K562 (cell line): ENCODE data around the gene CLIP1. TPM values are rescaled to one million over a fixed set of nuclear protein-coding genes. Genes with fewer than 3 reads are reported as not detected.

ENCODE experiments used
- BCLAF1 ChIP-seq, 2 experiments: fragments of 450-650 bp in 1 of 2; IDR thresholded peaks; 2 replicates each; pipeline ENCODE4 v1.6.1; 2011 to 2017; ENCODE audit warnings: low read depth in 2 of 2, antibody characterized with exemption in 1 of 2, borderline replicate concordance in 1 of 2, low read length in 1 of 2, mild to moderate bottlenecking in 1 of 2, mixed read lengths in 1 of 2; ENCODE audit not compliant: control insufficient read depth in 1 of 2
- HMBOX1 ChIP-seq: sonication (generic); IDR thresholded peaks from 2 replicates; pipeline ENCODE4 v1.6.1; 2016
- LCOR ChIP-seq: sonication (generic); formaldehyde crosslinking; IDR thresholded peaks from 2 replicates; pipeline ENCODE4 v1.8.0; 2022; ENCODE audit warnings: mild to moderate bottlenecking, missing genetic modification reagents
- NCOA2 ChIP-seq, 2 experiments: fragments of 450-650 bp; IDR thresholded peaks; 2 replicates each; pipeline ENCODE4 v1.6.1; 2018; ENCODE audit warnings: mild to moderate bottlenecking in 2 of 2, moderate library complexity in 1 of 2; ENCODE audit not compliant: partially characterized antibody in 2 of 2
- NCOA4 ChIP-seq: fragments of 450-650 bp; IDR thresholded peaks from 2 replicates; pipeline ENCODE4 v1.6.1; 2018; ENCODE audit warnings: mild to moderate bottlenecking; ENCODE audit not compliant: partially characterized antibody
- NFYB ChIP-seq: IDR thresholded peaks from 2 replicates; pipeline ENCODE4 v1.6.1; 2011; ENCODE audit warnings: mild to moderate bottlenecking, moderate library complexity; ENCODE audit not compliant: insufficient read length; ENCODE audit errors: extremely low read depth
- PCBP1 ChIP-seq: fragments of 200-400 bp; formaldehyde crosslinking; IDR thresholded peaks from 2 replicates; pipeline ENCODE4 v1.6.1; 2018; ENCODE audit warnings: mild to moderate bottlenecking, low read depth, low read length; ENCODE audit not compliant: poor library complexity, severe bottlenecking
- PHB ChIP-seq: fragments of 250-450 bp; sonication (Bioruptor Pico); IDR thresholded peaks from 2 replicates; pipeline ENCODE4 v1.5.0; 2021
- SRSF3 ChIP-seq: fragments of 200-400 bp; formaldehyde crosslinking; IDR thresholded peaks from 2 replicates; pipeline ENCODE4 v1.6.1; 2016; ENCODE audit warnings: mild to moderate bottlenecking, low read length, moderate library complexity; ENCODE audit not compliant: insufficient read depth
- STAT5B ChIP-seq: fragments of 250-450 bp; sonication (Bioruptor Pico); IDR thresholded peaks from 2 replicates; pipeline ENCODE4 v1.8.0; 2021; ENCODE audit warnings: mild to moderate bottlenecking, inconsistent platforms
- TBL1XR1 ChIP-seq, 2 experiments: IDR thresholded peaks; 2 replicates each; pipeline ENCODE4 v1.6.1; 2012; ENCODE audit warnings: improper control_type of control experiment in 2 of 2, low read length in 2 of 2, mild to moderate bottlenecking in 1 of 2
- TSHZ1 ChIP-seq: fragments of 250-450 bp; sonication (Bioruptor Pico); IDR thresholded peaks from 2 replicates; pipeline ENCODE4 v1.4.0; 2020; ENCODE audit warnings: mild to moderate bottlenecking, moderate library complexity
- ZKSCAN8 ChIP-seq: fragments of 200-800 bp; sonication (Bioruptor generic); IDR thresholded peaks from 2 replicates; pipeline ENCODE4 v1.6.1; 2016; ENCODE audit warnings: missing genetic modification characterization, missing compliant biosample characterization
- ZNF77 ChIP-seq: fragments of 250-450 bp; sonication (Bioruptor Pico); IDR thresholded peaks from 2 replicates; pipeline ENCODE4 v1.5.0; 2020
- polyA plus RNA-seq, 8 experiments: library from polyadenylated mRNA; depleted of rRNA in 4 of 8; stranded (reverse) in 5 of 8; unstranded in 3 of 8; fragments of >200 nt; fragmentation: Nextera tagmentation in 2 of 8; fragmentation: Illumina TruSeq in 1 of 8; extraction: Ambion mirVana in 2 of 8; extraction: Trizol in 1 of 8; gene quantifications; 2 replicates each; pipeline versions ENCODE4 v1.2.1 to v1.2.3, GENCODE V29; 2011 to 2014; ENCODE audit warnings: inconsistent platforms in 1 of 8, missing spikeins in 1 of 8
- total RNA-seq, 7 experiments: library from RNA; depleted of rRNA in 6 of 7; stranded (reverse); fragments of >200 nt in 6 of 7; fragmentation: Illumina TruSeq in 2 of 7; extraction: Trizol in 2 of 7; gene quantifications; 2 replicates each; pipeline versions ENCODE4 v1.2.1 to v1.2.3, GENCODE V29; 2011 to 2021; ENCODE audit warnings: low replicate concordance in 1 of 7

Gene CLIP1
- total and polyA plus RNA-seq, 9 of the 15 experiments (the other 6 are each of a cell fraction or from before 2014, with no cell fraction given): 5.8 to 33.9 (median 27.6) TPM

GRCh38 chr12:122406701-122407164 lies 15.7 kb downstream of the CLIP1 start (continued):
- TF ChIP-seq BCLAF1 (IDR thresholded peaks at IDR 0.05; ENCODE audit: borderline replicate concordance in 1 of 2, control insufficient read depth in 1 of 2, low read depth in 2 of 2, low read length in 1 of 2) (no peak), STAT5B (CRISPR knock-in tag) (no peak), ZNF77 (no peak), PHB (CRISPR knock-in tag) (no peak), PCBP1 (no peak), NCOA2 (IDR thresholded peaks at IDR 0.05; ENCODE audit: partially characterized antibody in 2 of 2) (no peak), TBL1XR1 (IDR thresholded peaks at IDR 0.05; ENCODE audit: low read length in 2 of 2) (no peak), NCOA4 (no peak), NFYB (no peak), HMBOX1 (no peak), ZKSCAN8 (CRISPR knock-in tag) (no peak), SRSF3 (no peak), TSHZ1 (CRISPR knock-in tag) (no peak), LCOR (CRISPR knock-in tag) (no peak)
